Memory B cell (primary cell): ENCODE measurements around the gene SFI1.
A peak's percentile ranks its signal among the peaks of the same experiment; 100 is the strongest.
"Not testable (repeated sequence)": the region's sequence is repeated elsewhere in the genome, so short reads cannot be mapped to it uniquely, and the experiment has no call there.

ENCODE experiments used
- ATAC-seq: fragments of 150-1000 bp; cut with Tn5 transposase; 2 replicates; pipeline ENCODE4 v1.10.0; 2021; ENCODE audit warnings: low read depth, mild to moderate bottlenecking, moderate library complexity
- DNase-seq, 2 donors: peaks; one replicate each; pipeline ENCODE4 v3.0.0; 2022; ENCODE audit warnings: low spot score in 2 of 2
- H3K27ac Mint-ChIP-seq: one replicate; pipeline ENCODE4 v1.8.0; 2022; ENCODE audit warnings: mild to moderate bottlenecking, moderate library complexity, mixed read lengths
- H3K27me3 Mint-ChIP-seq: one replicate; pipeline ENCODE4 v1.8.0; 2022; ENCODE audit warnings: mixed read lengths
- H3K36me3 Mint-ChIP-seq: one replicate; pipeline ENCODE4 v1.8.0; 2022; ENCODE audit warnings: mild to moderate bottlenecking, mixed read lengths
- H3K4me1 Mint-ChIP-seq: one replicate; pipeline ENCODE4 v1.8.0; 2022; ENCODE audit warnings: mixed read lengths
- H3K4me3 Mint-ChIP-seq: one replicate; pipeline ENCODE4 v1.8.0; 2022; ENCODE audit warnings: mild to moderate bottlenecking, moderate library complexity, mixed read lengths
- H3K9me3 Mint-ChIP-seq: one replicate; pipeline ENCODE4 v1.8.0; 2022; ENCODE audit warnings: mixed read lengths

Gene SFI1

GRCh38 chr22:31647523-31648320 lies 151.4 kb downstream of the SFI1 start:
- ATAC-seq (no peak), DNase-seq (no peak)
- no peaks in the 10 kb centered on the region for H3K27me3 Mint-ChIP-seq
- peaks cover 11% of the 10 kb centered on the region for H3K36me3 Mint-ChIP-seq
- no peak overlapping the region for H3K27ac Mint-ChIP-seq
- H3K4me1 Mint-ChIP-seq: peaks cover 16% of the 10 kb centered on the region
- H3K4me3 Mint-ChIP-seq: no peak overlapping the region
- no peaks in the 10 kb centered on the region for H3K9me3 Mint-ChIP-seq

- Mint-ChIP-seq H3K27me3 (no peaks in the 10 kb centered on the region), H3K4me1 (peaks cover 31% of the 10 kb centered on the region), H3K27ac (no peak overlapping the region), H3K36me3 (peaks cover 16% of the 10 kb centered on the region), H3K9me3 (no peaks in the 10 kb centered on the region), H3K4me3 (no peak overlapping the region)
- DNase-seq (no peak), ATAC-seq (no peak)
Measured at GRCh38 chr22:31650391-31650790, 154.1 kb downstream of the SFI1 start.

- Mint-ChIP-seq H3K27me3 (no peaks in the 10 kb centered on the region), H3K36me3 (peaks cover 18% of the 10 kb centered on the region), H3K9me3 (no peaks in the 10 kb centered on the region), H3K4me3 (peak overlapping the region; percentile 51), H3K27ac (peak overlapping the region; percentile 61), H3K4me1 (peaks cover 31% of the 10 kb centered on the region)
- DNase-seq: no peak
- ATAC-seq: no peak
Measured at GRCh38 chr22:31651664-31652063, 155.3 kb downstream of the SFI1 start.

- no peaks in the 10 kb centered on the region for H3K9me3 Mint-ChIP-seq
- no peak for ATAC-seq
- peaks cover 32% of the 10 kb centered on the region for H3K4me1 Mint-ChIP-seq
- no peak for DNase-seq
- H3K36me3 Mint-ChIP-seq: peaks cover 19% of the 10 kb centered on the region
- H3K27me3 Mint-ChIP-seq: no peaks in the 10 kb centered on the region
- H3K4me3 Mint-ChIP-seq: peak overlapping the region; percentile 37
- H3K27ac Mint-ChIP-seq: peak overlapping the region; percentile 28
Measured at GRCh38 chr22:31652088-31652487, 155.8 kb downstream of the SFI1 start.

GRCh38 chr22:31652911-31653684 lies 156.8 kb downstream of the SFI1 start:
- DNase-seq: no peak
- H3K27me3 Mint-ChIP-seq: no peaks in the 10 kb centered on the region
- peaks cover 17% of the 10 kb centered on the region for H3K36me3 Mint-ChIP-seq
- no peak for ATAC-seq
- H3K9me3 Mint-ChIP-seq: no peaks in the 10 kb centered on the region
- H3K27ac Mint-ChIP-seq: no peak overlapping the region
- no peak overlapping the region for H3K4me3 Mint-ChIP-seq
- peaks cover 32% of the 10 kb centered on the region for H3K4me1 Mint-ChIP-seq

GRCh38 chr22:31653944-31654343 lies 157.6 kb downstream of the SFI1 start:
- H3K27ac Mint-ChIP-seq: peak overlapping the region; percentile 5
- H3K36me3 Mint-ChIP-seq: peaks cover 17% of the 10 kb centered on the region
- no peak for ATAC-seq
- no peaks in the 10 kb centered on the region for H3K9me3 Mint-ChIP-seq
- DNase-seq: no peak
- no peak overlapping the region for H3K4me3 Mint-ChIP-seq
- peaks cover 32% of the 10 kb centered on the region for H3K4me1 Mint-ChIP-seq
- no peaks in the 10 kb centered on the region for H3K27me3 Mint-ChIP-seq

- no peaks in the 10 kb centered on the region for H3K9me3 Mint-ChIP-seq
- H3K27ac Mint-ChIP-seq: peak overlapping the region; percentile 5
- H3K4me1 Mint-ChIP-seq: peaks cover 35% of the 10 kb centered on the region
- H3K27me3 Mint-ChIP-seq: no peaks in the 10 kb centered on the region
- H3K36me3 Mint-ChIP-seq: peaks cover 18% of the 10 kb centered on the region
- no peak overlapping the region for H3K4me3 Mint-ChIP-seq
- no peak for ATAC-seq
- no peak for DNase-seq
Measured at GRCh38 chr22:31654408-31654807, 158.1 kb downstream of the SFI1 start.

GRCh38 chr22:31659246-31659645 lies 162.9 kb downstream of the SFI1 start:
- no peak overlapping the region for H3K27ac Mint-ChIP-seq
- no peaks in the 10 kb centered on the region for H3K27me3 Mint-ChIP-seq
- H3K36me3 Mint-ChIP-seq: peaks cover 9% of the 10 kb centered on the region
- no peaks in the 10 kb centered on the region for H3K9me3 Mint-ChIP-seq
- H3K4me1 Mint-ChIP-seq: peaks cover 19% of the 10 kb centered on the region
- DNase-seq (no peak), ATAC-seq (no peak)
- no peak overlapping the region for H3K4me3 Mint-ChIP-seq

GRCh38 chr22:31660860-31661341 lies 164.6 kb downstream of the SFI1 start:
- ATAC-seq, H3K27me3 Mint-ChIP-seq, H3K9me3 Mint-ChIP-seq, H3K36me3 Mint-ChIP-seq, DNase-seq: not testable (repeated sequence)
- H3K27ac Mint-ChIP-seq: peak overlapping the region; percentile 97
- H3K4me3 Mint-ChIP-seq: peak overlapping the region; percentile 97
- peaks cover 20% of the 10 kb centered on the region for H3K4me1 Mint-ChIP-seq

GRCh38 chr22:31661851-31662667 lies 165.7 kb downstream of the SFI1 start, which contains the start of gene PISD:
PISD (minus strand) TSS chr22:31662215; CDS start chr22:31662208, 7 bp downstream.
- Mint-ChIP-seq H3K36me3 (peaks cover 4% of the 10 kb centered on the region), H3K27me3 (no peaks in the 10 kb centered on the region), H3K4me3 (peak within 1 kb of the TSS; percentile 97), H3K4me1 (peaks cover 17% of the 10 kb centered on the region), H3K27ac (peak within 1 kb of the TSS; percentile 97), H3K9me3 (no peaks in the 10 kb centered on the region)
- DNase-seq: peak; percentile 96 to 98
- ATAC-seq: peak; percentile 95

- ATAC-seq: no peak
- Mint-ChIP-seq H3K27me3 (no peaks in the 10 kb centered on the region), H3K27ac (peak overlapping the region; percentile 97), H3K36me3 (peaks cover 4% of the 10 kb centered on the region), H3K4me1 (peaks cover 17% of the 10 kb centered on the region), H3K9me3 (no peaks in the 10 kb centered on the region), H3K4me3 (peak overlapping the region; percentile 97)
- no peak for DNase-seq
Measured at GRCh38 chr22:31662668-31663037, 166.3 kb downstream of the SFI1 start.
